HepG2 (cell line): ENCODE data around the gene C19orf85. TPM values are rescaled to one million over a fixed set of nuclear protein-coding genes. Genes with fewer than 3 reads are reported as not detected.
A peak's percentile ranks its signal among the peaks of the same experiment; 100 is the strongest.

ENCODE experiments used
- AHR ChIP-seq: IDR thresholded peaks from 2 replicates; pipeline ENCODE4 v1.6.1; 2018; ENCODE audit warnings: missing genetic modification reagents, missing compliant biosample characterization
- EED ChIP-seq: sonication (generic); formaldehyde crosslinking; IDR thresholded peaks from 2 replicates; pipeline ENCODE4 v1.5.0; 2020; ENCODE audit warnings: mild to moderate bottlenecking, missing genetic modification reagents
- HDAC1 ChIP-seq: sonication (generic); formaldehyde crosslinking; IDR thresholded peaks from 2 replicates; pipeline ENCODE4 v1.5.1; 2020; ENCODE audit warnings: mild to moderate bottlenecking, missing genetic modification reagents
- HNRNPLL ChIP-seq: fragments of 200-400 bp; formaldehyde crosslinking; IDR thresholded peaks from 2 replicates; pipeline ENCODE4 v1.6.1; 2017; ENCODE audit warnings: mild to moderate bottlenecking, low read depth, low read length; ENCODE audit not compliant: poor library complexity, severe bottlenecking
- HOXA3 ChIP-seq: sonication (generic); formaldehyde crosslinking; IDR thresholded peaks from 2 replicates; pipeline ENCODE4 v1.5.0; 2020; ENCODE audit warnings: missing genetic modification reagents
- NCOA2 ChIP-seq: sonication (generic); formaldehyde crosslinking; IDR thresholded peaks from 2 replicates; pipeline ENCODE4 v1.8.0; 2022; ENCODE audit warnings: inconsistent platforms
- SMYD3 ChIP-seq: sonication (generic); formaldehyde crosslinking; IDR thresholded peaks from 2 replicates; pipeline ENCODE4 v1.8.1; 2023; ENCODE audit warnings: mild to moderate bottlenecking, missing genetic modification reagents
- SOX13 ChIP-seq, 3 experiments: fragments of 450-650 bp in 1 of 3; sonication (generic) in 1 of 3; formaldehyde crosslinking in 1 of 3; IDR thresholded peaks in 2 of 3; conservative IDR thresholded peaks in 1 of 3; 2 replicates each; pipeline versions ENCODE4 v1.5.0 to v1.6.1; 2016 to 2020; ENCODE audit warnings: antibody characterized with exemption in 1 of 3, mild to moderate bottlenecking in 1 of 3, missing compliant biosample characterization in 1 of 3, missing genetic modification reagents in 1 of 3, moderate library complexity in 1 of 3
- SP140L ChIP-seq: sonication (generic); formaldehyde crosslinking; IDR thresholded peaks from 2 replicates; pipeline ENCODE4 v1.4.0; 2020; ENCODE audit warnings: missing genetic modification reagents, borderline replicate concordance
- SP4 ChIP-seq: sonication (generic); formaldehyde crosslinking; IDR thresholded peaks from 2 replicates; pipeline ENCODE4 v1.8.1; 2023; ENCODE audit warnings: mild to moderate bottlenecking, missing genetic modification reagents
- ZNF564 ChIP-seq: sonication (generic); formaldehyde crosslinking; IDR thresholded peaks from 2 replicates; pipeline ENCODE4 v1.8.1; 2023; ENCODE audit warnings: mild to moderate bottlenecking, missing genetic modification reagents
- ZNF768 ChIP-seq: sonication (generic); formaldehyde crosslinking; IDR thresholded peaks from 2 replicates; pipeline ENCODE4 v1.4.0; 2020; ENCODE audit warnings: missing genetic modification reagents
- ZNF83 ChIP-seq: sonication (generic); formaldehyde crosslinking; IDR thresholded peaks from 2 replicates; pipeline ENCODE4 v1.4.0; 2020; ENCODE audit warnings: missing genetic modification reagents, mild to moderate bottlenecking, borderline replicate concordance
- ZNF891 ChIP-seq: sonication (generic); formaldehyde crosslinking; IDR thresholded peaks from 2 replicates; pipeline ENCODE4 v1.5.0; 2020; ENCODE audit warnings: mild to moderate bottlenecking, missing genetic modification reagents
- polyA plus RNA-seq, 8 experiments: library from polyadenylated mRNA; depleted of rRNA in 3 of 8; stranded (reverse) in 7 of 8; unstranded in 1 of 8; fragments of >200 nt; fragmentation: Illumina TruSeq in 4 of 8; extraction: Trizol in 4 of 8; gene quantifications; 2 replicates each; pipeline versions ENCODE4 v1.2.1 to v1.2.3, GENCODE V29; 2011 to 2016; ENCODE audit warnings: low read depth in 4 of 8, missing spikeins in 1 of 8, mixed read lengths in 1 of 8; ENCODE audit not compliant: insufficient read depth in 1 of 8
- total RNA-seq, 5 experiments: library from RNA; depleted of rRNA; stranded (reverse); fragments of >200 nt; fragmentation: Illumina TruSeq; extraction: Trizol; gene quantifications; 2 replicates each; pipeline ENCODE4 v1.2.3, GENCODE V29; 2016; ENCODE audit warnings: low read depth in 1 of 5
- TF ChIP-seq, protein P1 (sequence below): sonication (generic); formaldehyde crosslinking; IDR thresholded peaks from 2 replicates; pipeline ENCODE4 v1.5.0; 2020; ENCODE audit warnings: mild to moderate bottlenecking, missing genetic modification reagents, borderline replicate concordance
- TF ChIP-seq, protein P2 (sequence below): sonication (generic); formaldehyde crosslinking; IDR thresholded peaks from 2 replicates; pipeline ENCODE4 v1.5.1; 2020; ENCODE audit warnings: mild to moderate bottlenecking, missing genetic modification reagents, moderate library complexity
- TF ChIP-seq, protein P3 (sequence below): IDR thresholded peaks from 2 replicates; pipeline ENCODE4 v1.6.1; 2018; ENCODE audit warnings: missing genetic modification reagents

Gene C19orf85
- total and polyA plus RNA-seq, 2 of the 13 experiments (the other 11 are each of a cell fraction or from before 2014, with no cell fraction given): not detected

DNA sequence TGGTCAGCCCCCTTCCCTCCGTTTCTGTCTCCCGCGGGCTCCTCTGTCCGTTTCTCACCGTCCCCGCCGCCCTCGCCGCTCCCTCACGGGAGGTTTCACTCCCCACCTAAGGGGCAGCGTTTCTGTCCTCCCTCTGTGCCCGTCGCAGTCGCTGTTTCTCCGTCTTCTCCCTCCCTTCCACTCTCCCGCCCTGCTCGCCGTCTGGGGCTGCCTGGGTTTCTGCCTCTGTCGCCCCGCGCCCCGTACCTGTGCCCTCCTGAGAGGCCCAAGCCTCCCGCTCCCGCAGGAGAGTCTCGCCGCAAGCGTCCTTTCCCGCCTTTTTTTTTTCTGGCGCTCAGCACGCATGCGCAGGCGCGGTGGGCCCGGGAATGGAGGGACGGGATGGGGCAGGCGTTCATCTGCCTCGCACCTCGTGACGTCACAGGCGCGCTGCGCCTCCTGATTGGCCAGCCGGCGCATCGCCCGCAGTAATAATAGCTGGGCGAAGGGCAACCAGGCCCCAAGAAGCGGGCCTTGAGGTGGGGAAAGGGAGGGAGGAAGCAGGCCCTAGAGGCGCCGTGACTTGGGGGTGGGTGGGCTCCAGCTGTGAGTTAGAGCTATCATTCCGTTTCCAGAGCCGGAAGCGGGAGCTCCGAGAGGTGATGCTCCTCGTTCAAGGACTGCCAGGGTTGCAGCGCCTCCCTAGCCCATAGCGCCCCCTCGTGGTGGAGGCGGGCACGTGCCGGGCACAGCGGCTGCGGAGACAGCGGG is 39.1 kb upstream of the C19orf85 start (continued):
- TF ChIP-seq ZNF83 (0 out of 2 replicates have a peak, but pooled peaks have one; percentile 46), SMYD3 (CRISPR knock-in tag) (no peak), EED (no peak), NCOA2 (CRISPR knock-in tag) (no peak), SP140L (CRISPR knock-in tag) (no peak), HNRNPLL (peak; percentile 55), ZNF564 (no peak), HOXA3 (CRISPR knock-in tag) (peak; percentile 84), ZNF768 (peak; percentile 32; the same call in 1 of the 2 replicates), SOX13 (IDR thresholded peaks at IDR 0.05) (no peak), SOX13 (CRISPR knock-in tag; conservative IDR thresholded peaks at IDR 0.05 in 1 of 2, IDR thresholded peaks at IDR 0.05 in 1 of 2) (0 out of 4 replicates have a peak, but pooled peaks of 1 of the 2 experiments have one; percentile 19), SP4 (CRISPR knock-in tag) (no peak), AHR (CRISPR knock-in tag) (0 out of 2 replicates have a peak, but pooled peaks have one; percentile 52), ZNF891 (CRISPR knock-in tag) (no peak), HDAC1 (no peak)
- TF ChIP-seq, protein P1, sequence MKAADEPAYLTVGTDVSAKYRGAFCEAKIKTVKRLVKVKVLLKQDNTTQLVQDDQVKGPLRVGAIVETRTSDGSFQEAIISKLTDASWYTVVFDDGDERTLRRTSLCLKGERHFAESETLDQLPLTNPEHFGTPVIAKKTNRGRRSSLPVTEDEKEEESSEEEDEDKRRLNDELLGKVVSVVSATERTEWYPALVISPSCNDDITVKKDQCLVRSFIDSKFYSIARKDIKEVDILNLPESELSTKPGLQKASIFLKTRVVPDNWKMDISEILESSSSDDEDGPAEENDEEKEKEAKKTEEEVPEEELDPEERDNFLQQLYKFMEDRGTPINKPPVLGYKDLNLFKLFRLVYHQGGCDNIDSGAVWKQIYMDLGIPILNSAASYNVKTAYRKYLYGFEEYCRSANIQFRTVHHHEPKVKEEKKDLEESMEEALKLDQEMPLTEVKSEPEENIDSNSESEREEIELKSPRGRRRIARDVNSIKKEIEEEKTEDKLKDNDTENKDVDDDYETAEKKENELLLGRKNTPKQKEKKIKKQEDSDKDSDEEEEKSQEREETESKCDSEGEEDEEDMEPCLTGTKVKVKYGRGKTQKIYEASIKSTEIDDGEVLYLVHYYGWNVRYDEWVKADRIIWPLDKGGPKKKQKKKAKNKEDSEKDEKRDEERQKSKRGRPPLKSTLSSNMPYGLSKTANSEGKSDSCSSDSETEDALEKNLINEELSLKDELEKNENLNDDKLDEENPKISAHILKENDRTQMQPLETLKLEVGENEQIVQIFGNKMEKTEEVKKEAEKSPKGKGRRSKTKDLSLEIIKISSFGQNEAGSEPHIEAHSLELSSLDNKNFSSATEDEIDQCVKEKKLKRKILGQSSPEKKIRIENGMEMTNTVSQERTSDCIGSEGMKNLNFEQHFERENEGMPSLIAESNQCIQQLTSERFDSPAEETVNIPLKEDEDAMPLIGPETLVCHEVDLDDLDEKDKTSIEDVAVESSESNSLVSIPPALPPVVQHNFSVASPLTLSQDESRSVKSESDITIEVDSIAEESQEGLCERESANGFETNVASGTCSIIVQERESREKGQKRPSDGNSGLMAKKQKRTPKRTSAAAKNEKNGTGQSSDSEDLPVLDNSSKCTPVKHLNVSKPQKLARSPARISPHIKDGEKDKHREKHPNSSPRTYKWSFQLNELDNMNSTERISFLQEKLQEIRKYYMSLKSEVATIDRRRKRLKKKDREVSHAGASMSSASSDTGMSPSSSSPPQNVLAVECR (CRISPR knock-in tag): no peak; the same call in 1 of the 2 replicates
- TF ChIP-seq, protein P2, sequence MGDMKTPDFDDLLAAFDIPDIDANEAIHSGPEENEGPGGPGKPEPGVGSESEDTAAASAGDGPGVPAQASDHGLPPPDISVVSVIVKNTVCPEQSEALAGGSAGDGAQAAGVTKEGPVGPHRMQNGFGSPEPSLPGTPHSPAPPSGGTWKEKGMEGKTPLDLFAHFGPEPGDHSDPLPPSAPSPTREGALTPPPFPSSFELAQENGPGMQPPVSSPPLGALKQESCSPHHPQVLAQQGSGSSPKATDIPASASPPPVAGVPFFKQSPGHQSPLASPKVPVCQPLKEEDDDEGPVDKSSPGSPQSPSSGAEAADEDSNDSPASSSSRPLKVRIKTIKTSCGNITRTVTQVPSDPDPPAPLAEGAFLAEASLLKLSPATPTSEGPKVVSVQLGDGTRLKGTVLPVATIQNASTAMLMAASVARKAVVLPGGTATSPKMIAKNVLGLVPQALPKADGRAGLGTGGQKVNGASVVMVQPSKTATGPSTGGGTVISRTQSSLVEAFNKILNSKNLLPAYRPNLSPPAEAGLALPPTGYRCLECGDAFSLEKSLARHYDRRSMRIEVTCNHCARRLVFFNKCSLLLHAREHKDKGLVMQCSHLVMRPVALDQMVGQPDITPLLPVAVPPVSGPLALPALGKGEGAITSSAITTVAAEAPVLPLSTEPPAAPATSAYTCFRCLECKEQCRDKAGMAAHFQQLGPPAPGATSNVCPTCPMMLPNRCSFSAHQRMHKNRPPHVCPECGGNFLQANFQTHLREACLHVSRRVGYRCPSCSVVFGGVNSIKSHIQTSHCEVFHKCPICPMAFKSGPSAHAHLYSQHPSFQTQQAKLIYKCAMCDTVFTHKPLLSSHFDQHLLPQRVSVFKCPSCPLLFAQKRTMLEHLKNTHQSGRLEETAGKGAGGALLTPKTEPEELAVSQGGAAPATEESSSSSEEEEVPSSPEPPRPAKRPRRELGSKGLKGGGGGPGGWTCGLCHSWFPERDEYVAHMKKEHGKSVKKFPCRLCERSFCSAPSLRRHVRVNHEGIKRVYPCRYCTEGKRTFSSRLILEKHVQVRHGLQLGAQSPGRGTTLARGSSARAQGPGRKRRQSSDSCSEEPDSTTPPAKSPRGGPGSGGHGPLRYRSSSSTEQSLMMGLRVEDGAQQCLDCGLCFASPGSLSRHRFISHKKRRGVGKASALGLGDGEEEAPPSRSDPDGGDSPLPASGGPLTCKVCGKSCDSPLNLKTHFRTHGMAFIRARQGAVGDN (CRISPR knock-in tag): peak; percentile 80
- TF ChIP-seq, protein P3, sequence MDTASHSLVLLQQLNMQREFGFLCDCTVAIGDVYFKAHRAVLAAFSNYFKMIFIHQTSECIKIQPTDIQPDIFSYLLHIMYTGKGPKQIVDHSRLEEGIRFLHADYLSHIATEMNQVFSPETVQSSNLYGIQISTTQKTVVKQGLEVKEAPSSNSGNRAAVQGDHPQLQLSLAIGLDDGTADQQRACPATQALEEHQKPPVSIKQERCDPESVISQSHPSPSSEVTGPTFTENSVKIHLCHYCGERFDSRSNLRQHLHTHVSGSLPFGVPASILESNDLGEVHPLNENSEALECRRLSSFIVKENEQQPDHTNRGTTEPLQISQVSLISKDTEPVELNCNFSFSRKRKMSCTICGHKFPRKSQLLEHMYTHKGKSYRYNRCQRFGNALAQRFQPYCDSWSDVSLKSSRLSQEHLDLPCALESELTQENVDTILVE: peak; percentile 54; the same call in 1 of the 2 replicates
